SK-N-SH (cell line): ENCODE data around the gene BID. TPM values are rescaled to one million over a fixed set of nuclear protein-coding genes. Genes with fewer than 3 reads are reported as not detected.
A peak's percentile ranks its signal among the peaks of the same experiment; 100 is the strongest.

Experiments used
- CTCF ChIA-PET: fragments of 300-600, 350-600 bp; formaldehyde crosslinking; extraction: SDS; loops from one replicate; lab custom pipeline; 2021; lab: Yijun Ruan, JAX
- POLR2A ChIA-PET: fragments of 350-600 bp; sonication (Branson Sonifier 250); formaldehyde crosslinking; extraction: SDS; loops from one replicate; lab custom pipeline; 2020; ENCODE audit warnings: antibody characterized with exemption, inconsistent platforms; lab: Yijun Ruan, JAX
- DNase-seq: peaks from one replicate; pipeline ENCODE4 v3.0.0; 2012
- H2AFZ ChIP-seq: fragments of 200-600 bp; sonication (generic); 2 replicates; pipeline ENCODE4 v1.8.1; 2016; ENCODE audit warnings: antibody characterized with exemption, mild to moderate bottlenecking, low read depth
- H3F3A ChIP-seq: fragments of 200-600 bp; sonication (generic); replicated peaks from 2 replicates; pipeline ENCODE3; 2016; ENCODE audit warnings: antibody characterized with exemption, mild to moderate bottlenecking; ENCODE audit not compliant: insufficient read depth
- H3K27ac ChIP-seq, 2 experiments: fragments of 200-500 bp in 1 of 2; fragments of 200-600 bp in 1 of 2; sonication (Bioruptor generic) in 1 of 2; sonication (generic), shearing (Covaris generic) in 1 of 2; 2 replicates each; pipeline versions ENCODE4 v1.5.1 to v1.6.1; 2014 to 2016; ENCODE audit warnings: low read depth in 2 of 2, inconsistent platforms in 1 of 2, low read length in 1 of 2, mild to moderate bottlenecking in 1 of 2, mixed read lengths in 1 of 2
- H3K27me3 ChIP-seq: fragments of 200-600 bp; sonication (generic), shearing (Covaris generic); 2 replicates; pipeline ENCODE4 v1.6.1; 2016; ENCODE audit warnings: mixed run types; ENCODE audit not compliant: insufficient read depth
- H3K36me3 ChIP-seq, 2 experiments: fragments of 200-500 bp in 1 of 2; fragments of 200-600 bp in 1 of 2; sonication (Bioruptor generic) in 1 of 2; sonication (generic) in 1 of 2; replicated peaks in 1 of 2; 2 replicates each; pipeline versions ENCODE3 to v1.5.1; 2014 to 2016; ENCODE audit warnings: low read length in 1 of 2, mild to moderate bottlenecking in 1 of 2; ENCODE audit not compliant: insufficient read depth in 2 of 2, control insufficient read depth in 1 of 2
- H3K4me1 ChIP-seq, 2 experiments: fragments of 200-500 bp in 1 of 2; fragments of 200-600 bp in 1 of 2; sonication (Bioruptor generic) in 1 of 2; sonication (generic), shearing (Covaris generic) in 1 of 2; 2 replicates each; pipeline versions ENCODE4 v1.5.1 to v1.6.1; 2014 to 2016; ENCODE audit warnings: low read depth in 1 of 2, low read length in 1 of 2, mixed run types in 1 of 2; ENCODE audit not compliant: insufficient read depth in 2 of 2, control insufficient read depth in 1 of 2
- H3K4me2 ChIP-seq: fragments of 200-600 bp; sonication (generic), shearing (Covaris generic); 2 replicates; pipeline ENCODE4 v1.6.1; 2017; ENCODE audit warnings: mixed run types
- H3K4me3 ChIP-seq, 2 experiments: fragments of 200-500 bp in 1 of 2; fragments of 200-600 bp in 1 of 2; sonication (Bioruptor generic) in 1 of 2; sonication (generic), shearing (Covaris generic) in 1 of 2; 2 replicates each; pipeline versions ENCODE4 v1.5.1 to v1.8.1; 2014 to 2016; ENCODE audit warnings: low read depth in 2 of 2, inconsistent platforms in 1 of 2, low read length in 1 of 2, mild to moderate bottlenecking in 1 of 2, mixed read lengths in 1 of 2, moderate library complexity in 1 of 2
- H3K79me2 ChIP-seq: fragments of 200-600 bp; sonication (generic); 2 replicates; pipeline ENCODE4 v1.8.1; 2017; ENCODE audit warnings: mild to moderate bottlenecking; ENCODE audit not compliant: insufficient read depth
- H3K9ac ChIP-seq: fragments of 200-600 bp; sonication (generic); 2 replicates; pipeline ENCODE4 v1.6.1; 2017; ENCODE audit warnings: mixed run types
- H3K9me2 ChIP-seq: fragments of 200-600 bp; sonication (generic); 2 replicates; pipeline ENCODE4 v1.6.1; 2017; ENCODE audit warnings: mixed run types
- H3K9me3 ChIP-seq: fragments of 200-600 bp; sonication (generic); 2 replicates; pipeline ENCODE4 v1.6.1; 2017; ENCODE audit warnings: mixed run types, mild to moderate bottlenecking, moderate library complexity
- H4K20me1 ChIP-seq: fragments of 200-600 bp; sonication (generic); 2 replicates; pipeline ENCODE4 v1.6.1; 2017; ENCODE audit warnings: mild to moderate bottlenecking, mixed run types; ENCODE audit not compliant: insufficient read depth
- CTCF ChIP-seq: fragments of 200-600 bp; sonication (generic); IDR thresholded peaks from 2 replicates; pipeline ENCODE4 v1.6.1; 2017; ENCODE audit warnings: antibody characterized with exemption, mild to moderate bottlenecking, moderate library complexity
- ELF1 ChIP-seq: IDR thresholded peaks from 2 replicates; pipeline ENCODE4 v1.4.0; 2012
- MEF2A ChIP-seq: IDR thresholded peaks from 2 replicates; pipeline ENCODE4 v1.4.0; 2012; ENCODE audit warnings: low read depth, borderline replicate concordance
- MXI1 ChIP-seq: IDR thresholded peaks from 2 replicates; pipeline ENCODE4 v1.6.1; 2012; ENCODE audit warnings: mild to moderate bottlenecking, low read depth, low read length, improper control_type of control experiment
- NFIC ChIP-seq: IDR thresholded peaks from 2 replicates; pipeline ENCODE4 v1.4.0; 2012; ENCODE audit warnings: borderline replicate concordance
- POLR2AphosphoS5 ChIP-seq: IDR thresholded peaks from 2 replicates; pipeline ENCODE4 v1.6.1; 2012; ENCODE audit warnings: low read depth, low read length
- RAD21 ChIP-seq: IDR thresholded peaks from 2 replicates; pipeline ENCODE4 v1.6.1; 2012; ENCODE audit warnings: mild to moderate bottlenecking, low read length
- REST ChIP-seq: IDR thresholded peaks from 2 replicates; pipeline ENCODE4 v1.6.1; 2012; ENCODE audit warnings: mild to moderate bottlenecking, low read depth, low read length, moderate library complexity
- RXRA ChIP-seq: IDR thresholded peaks from 2 replicates; pipeline ENCODE4 v1.4.0; 2012; ENCODE audit warnings: low read depth, mild to moderate bottlenecking, borderline replicate concordance
- SIN3A ChIP-seq: IDR thresholded peaks from 2 replicates; pipeline ENCODE4 v1.6.1; 2012; ENCODE audit warnings: low read depth, mild to moderate bottlenecking, low read length, moderate library complexity, borderline replicate concordance
- TAF1 ChIP-seq: IDR thresholded peaks from 2 replicates; pipeline ENCODE4 v1.6.1; 2012; ENCODE audit warnings: low read depth, mild to moderate bottlenecking, low read length, moderate library complexity, borderline replicate concordance
- TCF12 ChIP-seq: IDR thresholded peaks from 2 replicates; pipeline ENCODE4 v1.4.0; 2012
- TEAD4 ChIP-seq: IDR thresholded peaks from 2 replicates; pipeline ENCODE4 v1.4.0; 2012; ENCODE audit warnings: mild to moderate bottlenecking, borderline replicate concordance; ENCODE audit not compliant: insufficient read depth
- USF2 ChIP-seq: fragments of 150-350 bp; IDR thresholded peaks from 2 replicates; pipeline ENCODE4 v1.6.1; 2017; ENCODE audit warnings: antibody characterized with exemption, low read length, low read depth, borderline replicate concordance
- ZBTB33 ChIP-seq: IDR thresholded peaks from 2 replicates; pipeline ENCODE4 v1.4.0; 2012; ENCODE audit warnings: low read depth, borderline replicate concordance
- WGBS: methylation state at CpG from one replicate; pipeline ENCODE4 v1.1.6; 2017; ENCODE audit warnings: low lambda C conversion rate; 5-methylcytosine and 5-hydroxymethylcytosine counted together
- polyA plus RNA-seq, 3 experiments: library from polyadenylated mRNA; depleted of rRNA; stranded (reverse); fragments of >200 nt; gene quantifications; 2 replicates each; pipeline ENCODE4 v1.2.3, GENCODE V29; 2012

BID gene
- polyA plus RNA-seq, 1 of the 3 experiments (the other 2 are of a cell fraction), result 139 TPM

- Histone ChIP-seq H3K79me2 (peaks cover 31% of the 10 kb centered on the region), H2AFZ (no peak overlapping the region), H3K9ac (no peak overlapping the region), H3K27ac (no peak overlapping the region), H3K4me1 (no peaks in the 10 kb centered on the region), H3K9me3 (no peaks in the 10 kb centered on the region), H3K27me3 (no peaks in the 10 kb centered on the region), H3K9me2 (no peaks in the 10 kb centered on the region), H3K36me3 (no peaks in the 10 kb centered on the region), H4K20me1 (no peaks in the 10 kb centered on the region), H3F3A (no peaks in the 10 kb centered on the region), H3K4me3 (no peak overlapping the region), H3K4me2 (no peak overlapping the region)
- POLR2A ChIA-PET, result no interaction called here
- WGBS, result 94% methylated on average over 4 of the region's 14 CpGs
- no peak for TF ChIP-seq SIN3A
- no peak for TF ChIP-seq TCF12
- TF ChIP-seq RAD21, result peak; percentile 43
- TF ChIP-seq CTCF, result peak; percentile 27; the same call in 1 of the 2 replicates
- no peak for TF ChIP-seq NFIC
- CTCF ChIA-PET, result interaction anchor here (0.9 to 1.3 kb wide), 3 partner anchors 12 to 130 kb away, joined by 3 to 4 read pairs (median 3); no protein-coding TSS in a partner anchor
- no peak for DNase-seq
Observed at GRCh38 chr22:17754233-17754925, 19.9 kb downstream of the BID start.

DNA sequence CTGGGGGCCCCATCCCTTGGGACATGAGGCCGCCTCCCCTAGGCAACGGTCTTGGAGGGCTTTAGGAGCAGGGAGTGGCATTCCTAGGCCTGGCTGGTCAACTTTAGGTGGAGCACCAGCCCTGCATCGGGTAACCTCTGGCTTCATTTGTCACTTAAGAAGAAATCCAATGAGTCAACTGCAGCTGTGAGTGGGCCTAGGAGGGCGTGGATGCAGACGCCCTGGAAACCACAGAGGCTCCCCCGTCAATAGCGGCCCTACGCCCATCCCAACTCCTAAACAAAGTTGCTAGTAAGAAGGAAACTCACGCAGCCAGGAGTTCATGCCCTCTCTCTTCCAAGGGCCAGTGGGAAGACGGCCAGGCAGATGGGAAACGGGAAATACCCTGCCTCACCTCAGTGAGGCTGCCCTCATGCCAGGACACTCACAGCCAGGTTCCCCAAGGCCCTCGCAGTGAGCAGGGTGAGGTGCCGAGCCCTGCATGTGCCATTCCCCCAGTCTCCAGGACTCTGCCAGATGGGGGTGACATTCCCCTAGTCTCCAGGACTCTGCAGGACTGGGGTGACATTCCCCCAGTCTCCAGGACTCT lies 20.8 kb downstream of the BID start:
- no peaks in the 10 kb centered on the region for H3F3A ChIP-seq
- H3K9me2 ChIP-seq, result no peaks in the 10 kb centered on the region
- H3K27ac ChIP-seq, result no peak overlapping the region
- H4K20me1 ChIP-seq, result no peaks in the 10 kb centered on the region
- no peaks in the 10 kb centered on the region for H3K9me3 ChIP-seq
- H3K4me3 ChIP-seq, result no peak overlapping the region
- H3K27me3 ChIP-seq, result no peaks in the 10 kb centered on the region
- no peak overlapping the region for H2AFZ ChIP-seq
- H3K4me1 ChIP-seq, result no peaks in the 10 kb centered on the region
- H3K79me2 ChIP-seq, result peaks cover 24% of the 10 kb centered on the region
- DNase-seq, result no peak
- H3K4me2 ChIP-seq, result no peak overlapping the region
- WGBS, result 95% methylated on average over 7 of the region's 13 CpGs
- CTCF ChIA-PET, result interaction anchor here (0.9 to 1.3 kb wide), 3 partner anchors 11 to 131 kb away, joined by 3 to 4 read pairs (median 3); no protein-coding TSS in a partner anchor
- H3K36me3 ChIP-seq, result no peaks in the 10 kb centered on the region
- H3K9ac ChIP-seq, result no peak overlapping the region
- POLR2A ChIA-PET, result no interaction called here
- TF ChIP-seq REST (no peak), TEAD4 (no peak), RXRA (no peak), POLR2AphosphoS5 (no peak), MXI1 (no peak), ZBTB33 (no peak), CTCF (no peak), TAF1 (no peak), MEF2A (no peak), USF2 (no peak), ELF1 (no peak)
